Stimulated activated CD4-positive, alpha-beta T cell treated with anti-CD3 and anti-CD28 coated beads, Interleukin-2, amount 100 ng/mL, for 24 hours (primary cell): Measurements from ENCODE around the gene TSPAN17.

ENCODE experiments used
- DNase-seq, 2 donors: peaks; one replicate each; pipeline ENCODE4 v3.0.0-alpha.2; 2020

TSPAN17 gene

GRCh38 chr5:176643491-176644219, 3.6 kb upstream of the TSPAN17 start:
- no peak for DNase-seq

- DNase-seq = no peak
These were observed 3.0 kb upstream of the TSPAN17 start for GRCh38 chr5:176644294-176644693.

- DNase-seq = no peak
These were observed 2.2 kb upstream of the TSPAN17 start for GRCh38 chr5:176644878-176645670.

DNA sequence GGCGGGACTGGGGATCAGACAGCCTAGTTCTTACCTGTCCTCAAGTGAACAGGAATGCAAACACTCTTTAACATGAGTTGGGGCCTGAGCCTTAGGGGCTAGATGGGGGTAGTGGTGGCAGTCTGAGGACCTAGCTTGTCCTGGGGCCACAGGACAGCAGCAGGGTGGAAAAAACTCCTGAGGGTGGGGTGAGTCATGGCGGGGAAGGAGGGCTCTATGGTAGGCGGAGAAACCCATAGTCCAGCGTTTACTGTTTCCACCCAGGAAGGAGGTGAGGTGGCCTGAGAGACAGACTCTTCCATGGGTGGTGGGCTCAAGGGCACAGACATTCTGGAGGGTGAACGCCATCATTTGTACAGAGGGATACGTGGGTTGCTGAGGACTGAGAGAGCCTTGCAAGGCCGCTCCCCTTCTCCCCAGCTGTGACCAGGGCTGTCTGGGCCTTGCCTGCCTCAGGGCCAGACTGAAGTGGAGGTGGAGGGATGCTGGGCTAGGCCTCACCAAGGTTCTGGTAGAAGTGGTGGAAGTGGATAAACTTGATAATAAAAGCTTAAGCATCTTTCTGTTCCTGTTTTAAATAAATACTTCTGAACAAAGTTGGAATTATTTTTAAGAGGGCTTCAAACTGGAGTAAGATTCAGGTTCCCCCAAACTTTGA, 1.1 kb upstream of the TSPAN17 start:
- no peak for DNase-seq

- no peak for DNase-seq
These were observed 616 bp upstream of the TSPAN17 start for GRCh38 chr5:176646707-176647029.

DNA sequence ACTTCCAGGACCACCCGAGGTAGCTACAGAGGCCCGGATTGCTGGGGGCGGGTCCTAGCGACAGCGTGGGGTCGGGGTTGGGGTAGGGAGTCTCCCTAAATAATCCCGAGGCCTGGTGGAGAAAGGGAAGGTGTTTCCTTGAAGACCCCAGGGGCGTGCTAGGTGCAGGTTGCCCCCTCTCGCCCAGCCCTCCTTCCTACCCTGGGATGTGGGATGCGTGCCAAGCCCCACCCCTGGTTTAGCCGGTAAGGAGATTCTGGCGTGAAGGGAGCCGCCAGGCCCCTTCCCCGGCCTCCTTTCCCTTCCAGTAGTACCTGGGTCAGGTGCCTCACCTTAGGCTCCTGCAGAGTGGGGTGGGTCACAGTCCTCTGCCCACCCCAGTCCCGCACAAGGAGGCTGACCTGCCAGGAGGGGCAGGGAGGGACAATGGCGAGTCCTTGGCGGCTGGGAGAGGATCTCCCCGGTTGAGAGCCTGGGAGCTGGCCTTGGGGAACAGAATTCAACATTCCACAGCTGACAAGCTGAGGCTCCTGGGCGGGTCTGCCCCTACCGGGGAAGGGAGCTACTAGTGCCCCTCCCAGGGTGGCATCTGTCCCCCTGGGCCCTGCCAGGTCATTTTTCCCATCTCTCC, 674 bp downstream of the TSPAN17 start:
- no peak for DNase-seq

- no peak for DNase-seq
These were observed 1.4 kb downstream of the TSPAN17 start for GRCh38 chr5:176648474-176649194.

GRCh38 chr5:176650354-176650884, 3.1 kb downstream of the TSPAN17 start:
- no peak for DNase-seq

DNA sequence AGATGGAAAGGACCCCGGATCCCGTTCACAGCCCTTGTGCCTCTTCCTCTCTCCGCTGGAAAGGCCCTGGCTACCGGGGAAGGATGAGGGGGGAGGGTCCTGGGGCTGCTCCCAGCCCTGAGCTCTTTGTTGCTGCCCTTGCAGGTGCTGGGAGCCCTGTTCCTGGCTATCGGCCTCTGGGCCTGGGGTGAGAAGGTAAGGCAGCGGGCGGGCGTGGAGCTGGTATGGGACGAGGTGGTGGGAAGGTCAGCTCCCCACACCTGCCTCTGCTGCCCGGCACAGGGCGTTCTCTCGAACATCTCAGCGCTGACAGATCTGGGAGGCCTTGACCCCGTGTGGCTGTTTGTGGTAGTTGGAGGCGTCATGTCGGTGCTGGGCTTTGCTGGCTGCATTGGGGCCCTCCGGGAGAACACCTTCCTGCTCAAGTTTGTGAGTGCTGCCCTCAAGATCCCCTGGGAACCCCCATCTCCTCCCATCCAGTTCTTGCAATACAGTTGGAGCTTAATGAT, 4.2 kb downstream of the TSPAN17 start:
- DNase-seq = no peak

DNA sequence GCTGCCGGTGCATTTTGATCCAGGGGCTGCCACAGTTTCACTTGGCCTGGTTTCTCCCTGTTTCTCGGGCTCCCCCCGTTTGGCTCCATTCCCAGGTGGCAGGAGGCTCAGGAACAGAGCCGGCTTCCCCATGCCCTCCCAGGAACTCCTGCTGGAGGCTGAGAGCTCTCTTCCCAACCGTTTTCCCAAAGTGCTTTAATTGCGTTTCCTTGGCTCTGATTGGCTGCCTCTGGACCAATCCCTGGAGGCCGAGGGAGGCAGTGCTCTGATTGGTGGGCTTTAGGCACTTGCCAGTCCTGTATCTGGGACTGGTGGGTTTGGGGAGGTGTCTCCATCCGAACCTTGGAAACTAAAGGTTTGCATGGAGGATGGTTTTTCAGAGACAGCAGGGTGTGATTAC, 4.9 kb downstream of the TSPAN17 start:
- DNase-seq = no peak

GRCh38 chr5:176653401-176654385, 6.4 kb downstream of the TSPAN17 start:
- peak; percentile 78 to 87 for DNase-seq

DNA sequence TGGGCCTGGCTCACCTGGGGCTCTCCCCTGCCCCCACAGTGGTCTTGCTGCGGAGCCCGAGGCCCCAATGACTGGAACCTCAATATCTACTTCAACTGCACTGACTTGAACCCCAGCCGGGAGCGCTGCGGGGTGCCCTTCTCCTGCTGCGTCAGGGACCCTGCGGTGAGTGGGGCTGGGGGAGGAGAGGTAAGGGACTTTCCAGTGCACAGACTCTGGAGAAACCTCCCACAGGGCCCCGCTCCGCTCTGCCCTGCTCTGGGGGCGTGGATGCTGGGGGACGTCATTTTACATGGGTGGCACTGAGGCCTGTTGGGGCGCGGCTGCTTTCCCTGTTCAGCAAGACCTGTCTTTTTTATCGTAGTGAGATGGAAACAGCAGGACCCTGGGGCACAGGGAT, 7.6 kb downstream of the TSPAN17 start:
- peak in 1 of 2 donors; percentile 23 for DNase-seq

GRCh38 chr5:176656467-176656990, 9.2 kb downstream of the TSPAN17 start:
- DNase-seq = no peak

DNA sequence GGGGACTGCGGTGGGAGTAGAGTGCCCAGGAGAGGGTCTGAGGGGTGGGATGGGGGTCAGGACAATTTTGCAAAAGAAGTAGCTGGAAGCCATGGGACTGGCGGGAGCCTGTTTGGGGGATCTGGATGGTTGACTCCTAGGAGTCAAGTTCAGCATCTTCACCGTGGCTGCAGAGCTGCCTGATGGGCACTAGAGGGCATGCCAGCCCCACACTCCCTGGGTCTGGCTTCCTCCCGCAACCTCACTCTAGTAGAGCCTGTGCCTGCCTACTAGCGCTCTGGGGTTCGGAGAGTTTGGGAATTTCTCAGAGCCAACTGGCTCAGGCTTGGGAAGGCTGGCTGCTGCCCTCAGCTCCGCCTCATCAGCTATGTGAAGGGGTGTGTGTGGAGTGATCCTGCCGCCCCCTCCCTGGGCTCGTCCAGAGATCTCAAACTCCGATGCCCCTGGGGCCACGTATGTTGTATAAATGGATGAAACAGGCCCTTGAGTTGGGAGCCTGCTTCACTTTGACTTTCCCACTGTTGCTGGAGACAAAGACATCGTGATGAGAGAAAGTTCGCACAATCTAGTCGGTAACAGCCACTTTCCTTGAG, 10.8 kb downstream of the TSPAN17 start:
- DNase-seq = peak; percentile 75 to 77

GRCh38 chr5:176658817-176659511, 11.7 kb downstream of the TSPAN17 start:
- DNase-seq = no peak

DNA sequence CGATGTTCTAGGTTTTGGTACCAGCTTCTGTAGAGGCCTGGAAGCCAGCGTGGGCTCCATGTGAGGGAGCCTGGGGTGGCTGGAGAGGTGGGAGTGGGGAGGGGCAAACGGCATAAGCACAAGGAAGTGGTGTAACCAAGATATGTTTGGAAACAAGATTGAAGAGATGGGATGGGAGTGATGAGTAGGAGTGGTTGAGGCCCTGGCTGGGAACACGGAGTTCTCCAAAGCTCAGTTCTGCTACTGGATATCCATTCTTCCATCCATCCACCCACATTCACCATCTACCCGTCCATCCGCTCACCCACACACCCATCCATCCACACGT, 12.2 kb downstream of the TSPAN17 start:
- no peak for DNase-seq

DNA sequence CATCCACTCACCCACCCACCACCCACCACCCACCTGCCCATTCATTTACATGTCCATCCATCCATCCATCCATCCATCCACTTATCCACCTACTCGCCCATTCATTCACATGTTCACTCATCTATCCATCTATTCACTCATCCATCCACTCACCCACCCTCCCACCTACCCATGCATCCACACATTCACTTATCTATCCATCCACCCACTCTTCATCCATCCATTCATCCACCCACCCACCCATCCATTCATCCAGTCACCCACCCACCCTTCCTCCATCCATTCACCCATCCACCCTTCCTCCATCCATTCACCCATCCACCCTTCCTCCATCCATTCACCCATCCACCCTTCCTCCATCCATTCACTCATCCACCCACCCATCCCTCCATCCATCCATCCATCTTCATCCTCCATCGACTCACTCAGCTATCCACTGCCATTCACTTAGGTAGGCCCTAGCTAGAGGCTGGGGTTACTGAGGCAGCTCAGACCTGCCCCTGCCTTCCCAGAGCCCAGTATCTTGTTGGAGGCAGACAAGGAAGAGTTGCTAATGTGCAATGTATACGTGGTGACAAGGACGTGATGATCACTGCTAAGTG, 12.7 kb downstream of the TSPAN17 start:
- DNase-seq = no peak

- no peak for DNase-seq
These were observed 13.2 kb downstream of the TSPAN17 start for GRCh38 chr5:176660530-176660859.

DNA sequence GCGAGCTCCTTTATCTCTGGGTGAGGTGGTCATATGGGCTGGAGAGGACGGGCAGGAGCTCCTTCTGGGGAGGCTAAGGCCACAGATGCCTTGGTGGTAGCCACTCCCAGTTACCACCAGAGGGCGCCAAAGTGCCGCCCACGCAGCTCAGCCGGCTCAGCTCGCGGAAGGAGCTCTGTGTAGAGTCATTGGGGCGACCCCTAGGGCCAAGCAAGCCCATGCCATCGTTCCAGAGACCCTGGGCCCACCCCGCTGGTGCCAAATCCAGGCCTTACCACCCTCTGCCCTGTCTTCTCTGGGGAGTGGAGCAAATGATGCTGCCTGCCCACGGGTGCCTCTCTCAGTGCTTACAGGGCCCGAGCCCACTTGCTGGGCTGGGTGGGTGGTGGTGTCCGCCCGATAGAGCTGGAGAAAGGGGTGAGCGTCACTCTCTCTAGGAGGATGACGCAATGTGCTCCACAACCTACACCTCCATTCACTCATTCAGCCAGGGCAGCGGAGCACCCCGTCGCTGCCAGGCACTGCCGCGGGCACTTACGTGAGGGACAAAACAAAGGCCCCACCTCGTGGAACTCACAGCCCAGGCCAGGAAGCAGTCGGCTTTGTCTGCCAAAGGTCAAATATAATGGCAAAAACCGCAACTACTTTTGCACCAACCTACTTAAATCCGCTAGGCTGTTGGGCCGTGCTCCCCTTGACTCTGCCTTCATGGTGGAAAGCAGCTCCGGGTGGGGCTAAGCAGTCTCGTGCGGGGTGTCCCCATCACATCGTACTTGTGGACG, 13.8 kb downstream of the TSPAN17 start:
- peak; percentile 85 for DNase-seq
